SK-N-SH (cell line): ENCODE measurements around the gene SASH1. TPM values are rescaled to one million over a fixed set of nuclear protein-coding genes. Genes with fewer than 3 reads are reported as not detected.

Experiments
- CTCF ChIA-PET: fragments of 300-600, 350-600 bp; formaldehyde crosslinking; extraction: SDS; loops from one replicate; lab custom pipeline; 2021; lab: Yijun Ruan, JAX
- POLR2A ChIA-PET: fragments of 350-600 bp; sonication (Branson Sonifier 250); formaldehyde crosslinking; extraction: SDS; loops from one replicate; lab custom pipeline; 2020; ENCODE audit warnings: antibody characterized with exemption, inconsistent platforms; lab: Yijun Ruan, JAX
- DNase-seq: peaks from one replicate; pipeline ENCODE4 v3.0.0; 2012
- H2AFZ ChIP-seq: fragments of 200-600 bp; sonication (generic); 2 replicates; pipeline ENCODE4 v1.8.1; 2016; ENCODE audit warnings: antibody characterized with exemption, mild to moderate bottlenecking, low read depth
- H3F3A ChIP-seq: fragments of 200-600 bp; sonication (generic); replicated peaks from 2 replicates; pipeline ENCODE3; 2016; ENCODE audit warnings: antibody characterized with exemption, mild to moderate bottlenecking; ENCODE audit not compliant: insufficient read depth
- H3K27ac ChIP-seq, 2 experiments: fragments of 200-500 bp in 1 of 2; fragments of 200-600 bp in 1 of 2; sonication (Bioruptor generic) in 1 of 2; sonication (generic), shearing (Covaris generic) in 1 of 2; 2 replicates each; pipeline versions ENCODE4 v1.5.1 to v1.6.1; 2014 to 2016; ENCODE audit warnings: low read depth in 2 of 2, inconsistent platforms in 1 of 2, low read length in 1 of 2, mild to moderate bottlenecking in 1 of 2, mixed read lengths in 1 of 2
- H3K27me3 ChIP-seq: fragments of 200-600 bp; sonication (generic), shearing (Covaris generic); 2 replicates; pipeline ENCODE4 v1.6.1; 2016; ENCODE audit warnings: mixed run types; ENCODE audit not compliant: insufficient read depth
- H3K36me3 ChIP-seq, 2 experiments: fragments of 200-500 bp in 1 of 2; fragments of 200-600 bp in 1 of 2; sonication (Bioruptor generic) in 1 of 2; sonication (generic) in 1 of 2; replicated peaks in 1 of 2; 2 replicates each; pipeline versions ENCODE3 to v1.5.1; 2014 to 2016; ENCODE audit warnings: low read length in 1 of 2, mild to moderate bottlenecking in 1 of 2; ENCODE audit not compliant: insufficient read depth in 2 of 2, control insufficient read depth in 1 of 2
- H3K4me1 ChIP-seq, 2 experiments: fragments of 200-500 bp in 1 of 2; fragments of 200-600 bp in 1 of 2; sonication (Bioruptor generic) in 1 of 2; sonication (generic), shearing (Covaris generic) in 1 of 2; 2 replicates each; pipeline versions ENCODE4 v1.5.1 to v1.6.1; 2014 to 2016; ENCODE audit warnings: low read depth in 1 of 2, low read length in 1 of 2, mixed run types in 1 of 2; ENCODE audit not compliant: insufficient read depth in 2 of 2, control insufficient read depth in 1 of 2
- H3K4me2 ChIP-seq: fragments of 200-600 bp; sonication (generic), shearing (Covaris generic); 2 replicates; pipeline ENCODE4 v1.6.1; 2017; ENCODE audit warnings: mixed run types
- H3K4me3 ChIP-seq, 2 experiments: fragments of 200-500 bp in 1 of 2; fragments of 200-600 bp in 1 of 2; sonication (Bioruptor generic) in 1 of 2; sonication (generic), shearing (Covaris generic) in 1 of 2; 2 replicates each; pipeline versions ENCODE4 v1.5.1 to v1.8.1; 2014 to 2016; ENCODE audit warnings: low read depth in 2 of 2, inconsistent platforms in 1 of 2, low read length in 1 of 2, mild to moderate bottlenecking in 1 of 2, mixed read lengths in 1 of 2, moderate library complexity in 1 of 2
- H3K79me2 ChIP-seq: fragments of 200-600 bp; sonication (generic); 2 replicates; pipeline ENCODE4 v1.8.1; 2017; ENCODE audit warnings: mild to moderate bottlenecking; ENCODE audit not compliant: insufficient read depth
- H3K9ac ChIP-seq: fragments of 200-600 bp; sonication (generic); 2 replicates; pipeline ENCODE4 v1.6.1; 2017; ENCODE audit warnings: mixed run types
- H3K9me2 ChIP-seq: fragments of 200-600 bp; sonication (generic); 2 replicates; pipeline ENCODE4 v1.6.1; 2017; ENCODE audit warnings: mixed run types
- H3K9me3 ChIP-seq: fragments of 200-600 bp; sonication (generic); 2 replicates; pipeline ENCODE4 v1.6.1; 2017; ENCODE audit warnings: mixed run types, mild to moderate bottlenecking, moderate library complexity
- H4K20me1 ChIP-seq: fragments of 200-600 bp; sonication (generic); 2 replicates; pipeline ENCODE4 v1.6.1; 2017; ENCODE audit warnings: mild to moderate bottlenecking, mixed run types; ENCODE audit not compliant: insufficient read depth
- CHD2 ChIP-seq: fragments of 150-350 bp; IDR thresholded peaks from 2 replicates; pipeline ENCODE4 v1.6.1; 2018; ENCODE audit warnings: low read length; ENCODE audit not compliant: partially characterized antibody
- CTCF ChIP-seq: fragments of 200-600 bp; sonication (generic); IDR thresholded peaks from 2 replicates; pipeline ENCODE4 v1.6.1; 2017; ENCODE audit warnings: antibody characterized with exemption, mild to moderate bottlenecking, moderate library complexity
- EP300 ChIP-seq, 2 experiments: IDR thresholded peaks; 2 replicates each; pipeline versions ENCODE4 v1.4.0 to v1.6.1; 2012; ENCODE audit warnings: borderline replicate concordance in 1 of 2, low read depth in 1 of 2, low read length in 1 of 2
- FOXM1 ChIP-seq: IDR thresholded peaks from 2 replicates; pipeline ENCODE4 v1.4.0; 2012; ENCODE audit warnings: low read depth, mild to moderate bottlenecking
- GABPA ChIP-seq: IDR thresholded peaks from 2 replicates; pipeline ENCODE4 v1.4.0; 2012; ENCODE audit warnings: low read depth, mild to moderate bottlenecking
- GATA2 ChIP-seq: sonication (generic); formaldehyde crosslinking; IDR thresholded peaks from 2 replicates; pipeline ENCODE4 v1.5.0; 2020; ENCODE audit warnings: mild to moderate bottlenecking, missing genetic modification reagents
- IRF3 ChIP-seq: fragments of 150-350 bp; IDR thresholded peaks from 2 replicates; pipeline ENCODE4 v1.6.1; 2016; ENCODE audit warnings: mild to moderate bottlenecking, low read depth, low read length
- JUND ChIP-seq: IDR thresholded peaks from 2 replicates; pipeline ENCODE4 v1.4.0; 2012
- MXI1 ChIP-seq: IDR thresholded peaks from 2 replicates; pipeline ENCODE4 v1.6.1; 2012; ENCODE audit warnings: mild to moderate bottlenecking, low read depth, low read length, improper control_type of control experiment
- NFIC ChIP-seq: IDR thresholded peaks from 2 replicates; pipeline ENCODE4 v1.4.0; 2012; ENCODE audit warnings: borderline replicate concordance
- NRF1 ChIP-seq: IDR thresholded peaks from 2 replicates; pipeline ENCODE4 v1.6.1; 2012; ENCODE audit warnings: low read depth, mild to moderate bottlenecking, low read length
- PBX3 ChIP-seq: IDR thresholded peaks from 2 replicates; pipeline ENCODE4; 2012
- RAD21 ChIP-seq: IDR thresholded peaks from 2 replicates; pipeline ENCODE4 v1.6.1; 2012; ENCODE audit warnings: mild to moderate bottlenecking, low read length
- REST ChIP-seq: IDR thresholded peaks from 2 replicates; pipeline ENCODE4 v1.6.1; 2012; ENCODE audit warnings: mild to moderate bottlenecking, low read depth, low read length, moderate library complexity
- SIN3A ChIP-seq: IDR thresholded peaks from 2 replicates; pipeline ENCODE4 v1.6.1; 2012; ENCODE audit warnings: low read depth, mild to moderate bottlenecking, low read length, moderate library complexity, borderline replicate concordance
- TCF12 ChIP-seq: IDR thresholded peaks from 2 replicates; pipeline ENCODE4 v1.4.0; 2012
- TEAD4 ChIP-seq: IDR thresholded peaks from 2 replicates; pipeline ENCODE4 v1.4.0; 2012; ENCODE audit warnings: mild to moderate bottlenecking, borderline replicate concordance; ENCODE audit not compliant: insufficient read depth
- USF1 ChIP-seq: IDR thresholded peaks from 2 replicates; pipeline ENCODE4 v1.4.0; 2012; ENCODE audit warnings: low read depth, borderline replicate concordance
- ZBTB33 ChIP-seq: IDR thresholded peaks from 2 replicates; pipeline ENCODE4 v1.4.0; 2012; ENCODE audit warnings: low read depth, borderline replicate concordance
- WGBS: methylation state at CpG from one replicate; pipeline ENCODE4 v1.1.6; 2017; ENCODE audit warnings: low lambda C conversion rate; 5-methylcytosine and 5-hydroxymethylcytosine counted together
- polyA plus RNA-seq, 3 experiments: library from polyadenylated mRNA; depleted of rRNA; stranded (reverse); fragments of >200 nt; gene quantifications; 2 replicates each; pipeline ENCODE4 v1.2.3, GENCODE V29; 2012

The SASH1 gene
- polyA plus RNA-seq, 1 of the 3 experiments (the other 2 are of a cell fraction), result 19.8 TPM

- no peaks in the 10 kb centered on the region for H3K27me3 ChIP-seq
- no peaks in the 10 kb centered on the region for H3K9me3 ChIP-seq
- H3F3A ChIP-seq, result peaks cover 17% of the 10 kb centered on the region
- H3K4me2 ChIP-seq, result no peak overlapping the region
- H3K27ac ChIP-seq, result no peak overlapping the region
- no peak overlapping the region for H2AFZ ChIP-seq
- peaks cover 0 to 6% of the 10 kb centered on the region in 2 experiments for H3K36me3 ChIP-seq
- no peak for DNase-seq
- H3K9me2 ChIP-seq, result no peaks in the 10 kb centered on the region
- ChIA-PET CTCF (no interaction called here), POLR2A (no interaction called here)
- no peak overlapping the region for H3K9ac ChIP-seq
- no peaks in the 10 kb centered on the region for H3K4me1 ChIP-seq
- TF ChIP-seq GATA2 (CRISPR knock-in tag), result no peak
- TF ChIP-seq NFIC, result no peak
- TF ChIP-seq RAD21, result no peak
- no peak for TF ChIP-seq USF1
- no peak for TF ChIP-seq PBX3
- TF ChIP-seq ZBTB33, result no peak
- no peak for TF ChIP-seq CHD2
- no peak for TF ChIP-seq CTCF
- TF ChIP-seq EP300 (IDR thresholded peaks at IDR 0.05; ENCODE audit: borderline replicate concordance in 1 of 2, low read depth in 1 of 2, low read length in 1 of 2), result no peak
- TF ChIP-seq GABPA, result no peak
- TF ChIP-seq IRF3, result no peak
- TF ChIP-seq JUND, result no peak
- TF ChIP-seq NRF1, result no peak
- TF ChIP-seq SIN3A, result no peak
- no peak for TF ChIP-seq TEAD4
- no peak for TF ChIP-seq TCF12
- no peak for TF ChIP-seq FOXM1
- no peak for TF ChIP-seq MXI1
- TF ChIP-seq REST, result no peak
- no peak overlapping the region for H3K4me3 ChIP-seq
- H3K79me2 ChIP-seq, result peaks cover 87% of the 10 kb centered on the region
- 84% methylated on average over 5 of the region's 5 CpGs for WGBS
- H4K20me1 ChIP-seq, result 0 out of 2 replicates have a peak, but pooled peaks cover 5% of the 10 kb centered on the region
These were observed 16.6 kb downstream of the SASH1 start for GRCh38 chr6:148359228-148359627.
